Fibroblast of lung (primary cell): ENCODE data around the gene ID3.

Experiments used
- EZH2 ChIP-seq: IDR thresholded peaks from 2 replicates; pipeline ENCODE4 v1.5.1; 2012; ENCODE audit warnings: low read length, control low read depth, mild to moderate bottlenecking; ENCODE audit errors: missing control alignments
- TF ChIP-seq, protein P1 (sequence below), 2 donors: IDR thresholded peaks in 1 of 2; conservative IDR thresholded peaks in 1 of 2; 1 replicate in 1 of 2; 2 replicates in 1 of 2; pipeline ENCODE4 v1.5.1; 2011 to 2012; ENCODE audit warnings: low read length in 2 of 2, control low read depth in 1 of 2, inconsistent platforms in 1 of 2, low read depth in 1 of 2, mild to moderate bottlenecking in 1 of 2

DNA sequence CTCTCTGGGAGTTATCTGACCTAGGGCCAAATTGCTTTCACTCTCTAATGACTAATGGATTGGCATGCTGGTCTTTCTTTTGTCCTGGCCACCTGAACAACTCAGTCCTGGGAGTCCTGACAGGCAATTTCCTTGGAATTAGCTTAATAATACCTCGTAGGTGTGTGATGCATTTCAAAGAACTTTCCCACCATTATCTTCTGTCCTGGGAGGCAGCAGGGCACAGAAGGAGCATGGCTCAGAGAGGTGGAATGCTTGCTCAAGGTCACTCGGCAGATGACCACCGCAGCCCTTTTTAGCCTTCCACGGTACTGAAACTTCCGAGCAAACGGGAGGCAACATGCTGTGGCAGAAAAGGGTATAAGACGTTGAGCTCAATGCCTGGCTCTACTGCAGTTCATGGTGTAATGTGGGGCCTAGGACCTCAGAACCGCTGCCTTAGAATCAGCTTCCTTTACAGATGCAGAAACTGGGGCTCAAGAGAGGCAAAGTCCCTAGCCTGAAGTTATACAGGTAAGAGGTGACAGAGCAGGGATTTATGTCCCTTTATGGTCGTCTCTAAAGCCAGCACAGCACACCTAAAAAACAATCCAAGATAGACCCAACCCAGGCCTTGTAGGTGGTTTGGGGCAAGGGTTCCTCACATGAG, 3.2 kb downstream of the ID3 start:
- TF ChIP-seq, protein P1, sequence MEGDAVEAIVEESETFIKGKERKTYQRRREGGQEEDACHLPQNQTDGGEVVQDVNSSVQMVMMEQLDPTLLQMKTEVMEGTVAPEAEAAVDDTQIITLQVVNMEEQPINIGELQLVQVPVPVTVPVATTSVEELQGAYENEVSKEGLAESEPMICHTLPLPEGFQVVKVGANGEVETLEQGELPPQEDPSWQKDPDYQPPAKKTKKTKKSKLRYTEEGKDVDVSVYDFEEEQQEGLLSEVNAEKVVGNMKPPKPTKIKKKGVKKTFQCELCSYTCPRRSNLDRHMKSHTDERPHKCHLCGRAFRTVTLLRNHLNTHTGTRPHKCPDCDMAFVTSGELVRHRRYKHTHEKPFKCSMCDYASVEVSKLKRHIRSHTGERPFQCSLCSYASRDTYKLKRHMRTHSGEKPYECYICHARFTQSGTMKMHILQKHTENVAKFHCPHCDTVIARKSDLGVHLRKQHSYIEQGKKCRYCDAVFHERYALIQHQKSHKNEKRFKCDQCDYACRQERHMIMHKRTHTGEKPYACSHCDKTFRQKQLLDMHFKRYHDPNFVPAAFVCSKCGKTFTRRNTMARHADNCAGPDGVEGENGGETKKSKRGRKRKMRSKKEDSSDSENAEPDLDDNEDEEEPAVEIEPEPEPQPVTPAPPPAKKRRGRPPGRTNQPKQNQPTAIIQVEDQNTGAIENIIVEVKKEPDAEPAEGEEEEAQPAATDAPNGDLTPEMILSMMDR (conservative IDR thresholded peaks at IDR 0.05 in 1 of 2, IDR thresholded peaks at IDR 0.05 in 1 of 2; ENCODE audit: low read depth in 1 of 2, low read length in 2 of 2): no peak
- TF ChIP-seq EZH2: no peak
